WTC11 (cell line): ENCODE data around the gene MYO18B. TPM values are rescaled to one million over a fixed set of nuclear protein-coding genes. Genes with fewer than 3 reads are reported as not detected.
A peak's percentile ranks its signal among the peaks of the same experiment; 100 is the strongest.

Experiments
- ATAC-seq: fragments of 200-7000 bp; cut with Tn5 transposase; 2 replicates; pipeline ENCODE4 v1.10.0; 2021; ENCODE audit warnings: mild to moderate bottlenecking, moderate library complexity
- CTCF ChIA-PET: fragments of 300-600 bp; sonication (Branson Sonifier 250); formaldehyde crosslinking; loops from one replicate; lab custom pipeline; 2021; ENCODE audit warnings: antibody characterized with exemption; lab: Charles Lee
- POLR2A ChIA-PET: fragments of 350-600 bp; sonication (Branson Sonifier 250); formaldehyde crosslinking; loops from one replicate; lab custom pipeline; 2021; ENCODE audit warnings: antibody characterized with exemption; lab: Charles Lee
- DNase-seq: peaks from one replicate; pipeline ENCODE4 v3.0.0; 2021; ENCODE audit warnings: low spot score
- H3K27ac Mint-ChIP-seq: 2 replicates; pipeline ENCODE4 v1.8.0; 2021; ENCODE audit warnings: mixed read lengths
- H3K27me3 Mint-ChIP-seq: 2 replicates; pipeline ENCODE4 v1.8.0; 2021; ENCODE audit warnings: low read depth, mild to moderate bottlenecking, moderate library complexity, mixed read lengths
- H3K36me3 Mint-ChIP-seq: 2 replicates; pipeline ENCODE4 v1.8.0; 2021; ENCODE audit warnings: mixed read lengths
- H3K4me1 Mint-ChIP-seq: 2 replicates; pipeline ENCODE4 v1.8.0; 2022; ENCODE audit warnings: mixed read lengths
- H3K4me3 Mint-ChIP-seq: 2 replicates; pipeline ENCODE4 v1.8.0; 2021; ENCODE audit warnings: mild to moderate bottlenecking, moderate library complexity, mixed read lengths
- H3K9me3 Mint-ChIP-seq: 2 replicates; pipeline ENCODE4 v1.8.0; 2021; ENCODE audit warnings: mixed read lengths
- ATF1 ChIP-seq: sonication (generic); formaldehyde crosslinking; IDR thresholded peaks from 2 replicates; pipeline ENCODE4 v1.8.1; 2023; ENCODE audit warnings: mild to moderate bottlenecking, moderate library complexity, missing genetic modification reagents
- ATF3 ChIP-seq: sonication (generic); formaldehyde crosslinking; conservative IDR thresholded peaks from 2 replicates; pipeline ENCODE4 v1.8.1; 2022; ENCODE audit warnings: mild to moderate bottlenecking, missing genetic modification reagents
- ELF4 ChIP-seq: sonication (generic); formaldehyde crosslinking; IDR thresholded peaks from 2 replicates; pipeline ENCODE4 v1.8.1; 2022; ENCODE audit warnings: low read depth, mild to moderate bottlenecking, moderate library complexity, missing genetic modification reagents
- ERG ChIP-seq: fragments of 250-450 bp; sonication (Bioruptor Pico); IDR thresholded peaks from 2 replicates; pipeline ENCODE4 v1.8.0; 2021; ENCODE audit warnings: mild to moderate bottlenecking
- JUN ChIP-seq: sonication (generic); formaldehyde crosslinking; IDR thresholded peaks from 2 replicates; pipeline ENCODE4 v1.8.0; 2023; ENCODE audit warnings: mild to moderate bottlenecking, missing genetic modification reagents
- MYBL2 ChIP-seq: sonication (generic); formaldehyde crosslinking; IDR thresholded peaks from 2 replicates; pipeline ENCODE4 v1.8.1; 2023; ENCODE audit warnings: mild to moderate bottlenecking, moderate library complexity, missing genetic modification reagents
- NFATC4 ChIP-seq: fragments of 250-450 bp; sonication (Bioruptor Pico); IDR thresholded peaks from 2 replicates; pipeline ENCODE4 v1.9.0; 2021; ENCODE audit warnings: mild to moderate bottlenecking
- SMAD3 ChIP-seq: sonication (generic); formaldehyde crosslinking; IDR thresholded peaks from 2 replicates; pipeline ENCODE4 v1.8.0; 2022; ENCODE audit warnings: missing genetic modification reagents, mild to moderate bottlenecking, borderline replicate concordance
- TCF7 ChIP-seq: sonication (generic); formaldehyde crosslinking; IDR thresholded peaks from 2 replicates; pipeline ENCODE4 v1.8.0; 2022; ENCODE audit warnings: mild to moderate bottlenecking, low read depth, missing genetic modification reagents, moderate library complexity
- TP53 ChIP-seq: sonication (generic); formaldehyde crosslinking; IDR thresholded peaks from 2 replicates; pipeline ENCODE4 v1.8.1; 2023; ENCODE audit warnings: mild to moderate bottlenecking, missing genetic modification reagents
- ZNF121 ChIP-seq: sonication (generic); formaldehyde crosslinking; IDR thresholded peaks from 2 replicates; pipeline ENCODE4 v1.8.0; 2023; ENCODE audit warnings: missing genetic modification reagents
- ZNF138 ChIP-seq: sonication (generic); formaldehyde crosslinking; conservative IDR thresholded peaks from 2 replicates; pipeline ENCODE4 v1.8.1; 2022; ENCODE audit warnings: mild to moderate bottlenecking, moderate library complexity, missing genetic modification reagents
- ZNF281 ChIP-seq: sonication (generic); formaldehyde crosslinking; IDR thresholded peaks from 2 replicates; pipeline ENCODE4 v1.8.0; 2023; ENCODE audit warnings: mild to moderate bottlenecking, missing genetic modification reagents
- total RNA-seq: library from RNA; stranded (reverse); gene quantifications from 3 replicates; pipeline ENCODE4 v1.2.3, GENCODE V29; 2021
- TF ChIP-seq, protein P1 (sequence below): fragments of 250-450 bp; sonication (Bioruptor Pico); IDR thresholded peaks from 2 replicates; pipeline ENCODE4 v1.9.0; 2021; ENCODE audit warnings: mild to moderate bottlenecking
- TF ChIP-seq, protein P2 (sequence below): sonication (generic); formaldehyde crosslinking; IDR thresholded peaks from 2 replicates; pipeline ENCODE4 v1.8.1; 2022; ENCODE audit warnings: low read depth, mild to moderate bottlenecking, moderate library complexity, missing genetic modification reagents, borderline replicate concordance
- TF ChIP-seq, protein P3 (sequence below): fragments of 250-450 bp; sonication (Bioruptor Pico); IDR thresholded peaks from 2 replicates; pipeline ENCODE4 v1.9.0; 2021; ENCODE audit warnings: mild to moderate bottlenecking

The MYO18B gene
- total RNA-seq, 1 experiment from 2014 or later, result 0.96 TPM

DNA sequence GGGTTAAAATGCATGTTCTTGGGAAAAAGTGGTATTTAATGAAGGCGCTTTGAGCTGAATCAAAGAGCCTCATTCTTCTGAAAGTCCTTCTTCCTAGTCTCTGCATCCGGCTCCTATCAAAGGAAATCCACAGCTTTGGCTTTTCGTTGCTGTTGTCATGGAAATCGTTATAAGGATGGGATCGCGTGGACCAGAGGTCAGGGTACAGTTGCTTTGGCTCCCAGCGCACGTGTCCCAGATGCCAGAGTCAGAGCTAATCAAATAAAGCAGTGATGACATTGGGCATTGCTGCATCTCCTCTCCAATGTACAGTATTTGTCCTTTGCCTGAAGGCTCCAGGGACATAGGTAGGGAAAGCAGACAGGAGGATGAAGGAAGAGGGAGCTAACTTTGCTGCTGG lies 181.9 kb downstream of the MYO18B start:
- peaks cover 3% of the 10 kb centered on the region; the same call in 1 of the 2 replicates for H3K36me3 Mint-ChIP-seq
- peaks cover 4% of the 10 kb centered on the region for H3K9me3 Mint-ChIP-seq
- peaks cover 39% of the 10 kb centered on the region for H3K27me3 Mint-ChIP-seq
- POLR2A ChIA-PET, result no interaction called here
- CTCF ChIA-PET, result interaction anchor here (0.8 to 4.0 kb wide), 3 partner anchors 21 to 248 kb away, joined by 3 to 20 read pairs (median 3); no protein-coding TSS in a partner anchor
- H3K27ac Mint-ChIP-seq, result no peak overlapping the region
- H3K4me1 Mint-ChIP-seq, result peaks cover 63% of the 10 kb centered on the region
- TF ChIP-seq ELF4 (CRISPR knock-in tag), result no peak
- TF ChIP-seq MYBL2 (CRISPR knock-in tag), result no peak
- TF ChIP-seq, protein P1, sequence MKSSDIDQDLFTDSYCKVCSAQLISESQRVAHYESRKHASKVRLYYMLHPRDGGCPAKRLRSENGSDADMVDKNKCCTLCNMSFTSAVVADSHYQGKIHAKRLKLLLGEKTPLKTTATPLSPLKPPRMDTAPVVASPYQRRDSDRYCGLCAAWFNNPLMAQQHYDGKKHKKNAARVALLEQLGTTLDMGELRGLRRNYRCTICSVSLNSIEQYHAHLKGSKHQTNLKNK (CRISPR knock-in tag), result no peak
- no peak for TF ChIP-seq ZNF138 (CRISPR knock-in tag)
- TF ChIP-seq, protein P2, sequence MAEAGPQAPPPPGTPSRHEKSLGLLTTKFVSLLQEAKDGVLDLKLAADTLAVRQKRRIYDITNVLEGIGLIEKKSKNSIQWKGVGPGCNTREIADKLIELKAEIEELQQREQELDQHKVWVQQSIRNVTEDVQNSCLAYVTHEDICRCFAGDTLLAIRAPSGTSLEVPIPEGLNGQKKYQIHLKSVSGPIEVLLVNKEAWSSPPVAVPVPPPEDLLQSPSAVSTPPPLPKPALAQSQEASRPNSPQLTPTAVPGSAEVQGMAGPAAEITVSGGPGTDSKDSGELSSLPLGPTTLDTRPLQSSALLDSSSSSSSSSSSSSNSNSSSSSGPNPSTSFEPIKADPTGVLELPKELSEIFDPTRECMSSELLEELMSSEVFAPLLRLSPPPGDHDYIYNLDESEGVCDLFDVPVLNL, result no peak
- TF ChIP-seq ZNF281 (CRISPR knock-in tag), result no peak
- TF ChIP-seq SMAD3 (CRISPR knock-in tag), result no peak
- no peak for TF ChIP-seq TP53 (CRISPR knock-in tag)
- TF ChIP-seq ERG, result no peak
- no peak for TF ChIP-seq JUN
- TF ChIP-seq ATF3 (CRISPR knock-in tag), result no peak
- TF ChIP-seq ZNF121 (CRISPR knock-in tag), result no peak
- no peak for TF ChIP-seq NFATC4 (CRISPR knock-in tag)
- no peak for TF ChIP-seq ATF1
- TF ChIP-seq TCF7 (CRISPR knock-in tag), result no peak
- TF ChIP-seq, protein P3, sequence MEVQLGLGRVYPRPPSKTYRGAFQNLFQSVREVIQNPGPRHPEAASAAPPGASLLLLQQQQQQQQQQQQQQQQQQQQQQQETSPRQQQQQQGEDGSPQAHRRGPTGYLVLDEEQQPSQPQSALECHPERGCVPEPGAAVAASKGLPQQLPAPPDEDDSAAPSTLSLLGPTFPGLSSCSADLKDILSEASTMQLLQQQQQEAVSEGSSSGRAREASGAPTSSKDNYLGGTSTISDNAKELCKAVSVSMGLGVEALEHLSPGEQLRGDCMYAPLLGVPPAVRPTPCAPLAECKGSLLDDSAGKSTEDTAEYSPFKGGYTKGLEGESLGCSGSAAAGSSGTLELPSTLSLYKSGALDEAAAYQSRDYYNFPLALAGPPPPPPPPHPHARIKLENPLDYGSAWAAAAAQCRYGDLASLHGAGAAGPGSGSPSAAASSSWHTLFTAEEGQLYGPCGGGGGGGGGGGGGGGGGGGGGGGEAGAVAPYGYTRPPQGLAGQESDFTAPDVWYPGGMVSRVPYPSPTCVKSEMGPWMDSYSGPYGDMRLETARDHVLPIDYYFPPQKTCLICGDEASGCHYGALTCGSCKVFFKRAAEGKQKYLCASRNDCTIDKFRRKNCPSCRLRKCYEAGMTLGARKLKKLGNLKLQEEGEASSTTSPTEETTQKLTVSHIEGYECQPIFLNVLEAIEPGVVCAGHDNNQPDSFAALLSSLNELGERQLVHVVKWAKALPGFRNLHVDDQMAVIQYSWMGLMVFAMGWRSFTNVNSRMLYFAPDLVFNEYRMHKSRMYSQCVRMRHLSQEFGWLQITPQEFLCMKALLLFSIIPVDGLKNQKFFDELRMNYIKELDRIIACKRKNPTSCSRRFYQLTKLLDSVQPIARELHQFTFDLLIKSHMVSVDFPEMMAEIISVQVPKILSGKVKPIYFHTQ (CRISPR knock-in tag), result no peak
- DNase-seq (no peak), ATAC-seq (no peak)
- H3K4me3 Mint-ChIP-seq, result no peak overlapping the region

- DNase-seq (no peak), ATAC-seq (peak; percentile 56)
- Mint-ChIP-seq H3K27ac (peak overlapping the region; percentile 81), H3K4me1 (peaks cover 67% of the 10 kb centered on the region), H3K27me3 (peaks cover 19% of the 10 kb centered on the region), H3K9me3 (peaks cover 4% of the 10 kb centered on the region), H3K36me3 (peaks cover 3% of the 10 kb centered on the region; the same call in 1 of the 2 replicates), H3K4me3 (peak overlapping the region; percentile 8)
- TF ChIP-seq ZNF121 (CRISPR knock-in tag) (no peak), TCF7 (CRISPR knock-in tag) (no peak)
- POLR2A ChIA-PET, result interaction anchor here (0.8 kb wide), 1 partner anchor 90 kb away, joined by 7 read pairs; no protein-coding TSS in a partner anchor
- CTCF ChIA-PET, result interaction anchor here (0.6 to 1.1 kb wide), 4 partner anchors 13 to 1496 kb away, joined by 3 to 10 read pairs (median 3); no protein-coding TSS in a partner anchor
Measured at GRCh38 chr22:25928038-25928437, 186.1 kb downstream of the MYO18B start.
